Astrocyte (in vitro differentiated cells and primary cell): ENCODE data around the gene PTPRN2. TPM values are rescaled to one million over a fixed set of nuclear protein-coding genes. Genes with fewer than 3 reads are reported as not detected.

Experiments
- DNase-seq: peaks from one replicate; pipeline ENCODE4 v3.0.0-alpha.2; 2010; ENCODE audit warnings: low read depth
- FAIRE-seq: peaks from 2 replicates; lab custom pipeline; 2011; peaks lifted over from hg19 to GRCh38; lab: Jason Lieb, UNC
- H2AFZ ChIP-seq: 2 replicates; pipeline ENCODE4 v1.6.0; 2012; ENCODE audit warnings: low read depth, low read length, inconsistent platforms
- H3K27ac ChIP-seq: 2 replicates; pipeline ENCODE4 v1.5.1; 2011; ENCODE audit warnings: low read depth, low read length, inconsistent platforms
- H3K27me3 ChIP-seq: 2 replicates; pipeline ENCODE4 v1.6.0; 2011; ENCODE audit warnings: low read length, inconsistent platforms; ENCODE audit not compliant: insufficient read depth
- H3K36me3 ChIP-seq: 2 replicates; pipeline ENCODE4 v1.5.1; 2011; ENCODE audit warnings: low read length, inconsistent platforms; ENCODE audit not compliant: insufficient read depth
- H3K4me1 ChIP-seq: 2 replicates; pipeline ENCODE4 v1.5.1; 2011; ENCODE audit warnings: low read length, inconsistent platforms; ENCODE audit not compliant: insufficient read depth
- H3K4me2 ChIP-seq: 2 replicates; pipeline ENCODE4 v1.6.0; 2012; ENCODE audit warnings: low read length, inconsistent platforms
- H3K4me3 ChIP-seq: 2 replicates; pipeline ENCODE4 v1.5.1; 2011; ENCODE audit warnings: low read depth, mild to moderate bottlenecking, low read length, inconsistent platforms; ENCODE audit not compliant: insufficient read depth
- H3K79me2 ChIP-seq: 2 replicates; pipeline ENCODE4 v1.6.0; 2012; ENCODE audit warnings: mild to moderate bottlenecking, low read length, inconsistent platforms; ENCODE audit not compliant: insufficient read depth
- H3K9ac ChIP-seq: 2 replicates; pipeline ENCODE4 v1.6.0; 2012; ENCODE audit warnings: mild to moderate bottlenecking, low read length, inconsistent platforms
- H3K9me3 ChIP-seq: 2 replicates; pipeline ENCODE4 v1.5.1; 2012; ENCODE audit warnings: low read depth, mild to moderate bottlenecking, low read length, inconsistent platforms; ENCODE audit not compliant: insufficient read depth
- H4K20me1 ChIP-seq: 2 replicates; pipeline ENCODE4 v1.6.0; 2012; ENCODE audit warnings: low read length, inconsistent platforms; ENCODE audit not compliant: insufficient read depth
- H3K27ac Mint-ChIP-seq: one replicate; pipeline ENCODE4 v1.8.0; 2021; ENCODE audit warnings: mild to moderate bottlenecking, mixed read lengths; ENCODE audit not compliant: unreplicated experiment
- H3K27me3 Mint-ChIP-seq: one replicate; pipeline ENCODE4 v1.8.0; 2021; ENCODE audit warnings: low read depth, mixed read lengths; ENCODE audit not compliant: unreplicated experiment
- H3K36me3 Mint-ChIP-seq: one replicate; pipeline ENCODE4 v1.8.0; 2021; ENCODE audit warnings: low read depth, mixed read lengths; ENCODE audit not compliant: unreplicated experiment
- H3K4me1 Mint-ChIP-seq: one replicate; pipeline ENCODE4 v1.8.0; 2021; ENCODE audit warnings: low read depth, mixed read lengths; ENCODE audit not compliant: unreplicated experiment
- H3K4me3 Mint-ChIP-seq: one replicate; pipeline ENCODE4 v1.8.0; 2021; ENCODE audit warnings: mild to moderate bottlenecking, moderate library complexity, mixed read lengths; ENCODE audit not compliant: unreplicated experiment
- H3K9me3 Mint-ChIP-seq: one replicate; pipeline ENCODE4 v1.8.0; 2021; ENCODE audit warnings: mild to moderate bottlenecking, mixed read lengths; ENCODE audit not compliant: unreplicated experiment
- EZH2 ChIP-seq: IDR thresholded peaks from 2 replicates; pipeline ENCODE4 v1.6.1; 2012; ENCODE audit warnings: mild to moderate bottlenecking, low read length, inconsistent platforms; ENCODE audit not compliant: insufficient read depth
- total RNA-seq: library from RNA; stranded (reverse); gene quantifications from 2 replicates; pipeline ENCODE4 v1.2.1, GENCODE V29; 2021
- TF ChIP-seq, protein P1 (sequence below): IDR thresholded peaks from 2 replicates; pipeline ENCODE4 v1.5.1; 2011; ENCODE audit warnings: low read depth, mild to moderate bottlenecking, inconsistent platforms, low read length, moderate library complexity; ENCODE audit not compliant: insufficient read depth

The PTPRN2 gene
- total RNA-seq, 1 donor from 2014 or later: 0.09 TPM

DNA sequence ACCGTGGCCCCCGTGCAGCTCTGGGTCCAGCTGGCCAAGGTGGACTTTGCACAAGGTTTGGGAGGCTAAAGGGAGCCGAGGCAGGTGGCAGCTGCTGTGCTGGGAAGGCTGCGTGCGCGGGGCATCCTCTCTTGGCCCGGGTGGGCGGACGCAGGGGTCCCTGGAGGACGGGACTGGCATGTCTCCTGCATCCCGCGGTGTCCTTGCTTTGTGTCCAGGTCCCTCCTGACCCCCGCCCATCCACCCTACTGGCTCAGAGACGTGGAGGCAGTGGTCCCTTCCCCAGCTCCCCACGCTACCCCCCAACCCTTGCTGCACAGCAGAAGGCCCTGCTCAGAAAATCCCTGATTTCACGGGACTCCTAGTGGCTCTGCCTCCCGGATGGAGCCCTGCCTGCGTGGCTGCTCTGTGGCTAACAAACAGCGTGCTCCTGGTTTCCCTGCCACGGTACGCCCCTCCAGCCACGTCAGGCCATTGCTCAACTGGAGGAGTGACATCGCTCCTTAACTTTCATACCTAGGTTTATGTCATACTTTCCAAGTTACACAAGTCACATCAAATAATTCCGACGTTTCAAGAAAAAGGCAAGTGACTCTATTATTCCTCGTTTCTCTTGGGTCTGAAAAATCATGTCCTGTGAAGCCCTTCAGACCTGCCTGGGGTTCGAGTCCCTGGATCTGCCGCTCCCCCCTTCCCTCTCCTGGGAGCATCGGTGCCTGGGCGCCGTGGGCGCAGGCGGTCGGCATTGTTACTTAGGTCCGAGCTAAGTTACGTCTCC is 829.0 kb downstream of the PTPRN2 start:
- DNase-seq (no peak), FAIRE-seq (no peak)
- no peak overlapping the region for H3K4me3 Mint-ChIP-seq
- H3K4me1 Mint-ChIP-seq: no peaks in the 10 kb centered on the region
- Histone ChIP-seq H3K4me2 (no peak overlapping the region), H3K9me3 (no peaks in the 10 kb centered on the region), H2AFZ (no peak overlapping the region), H3K79me2 (no peaks in the 10 kb centered on the region), H3K9ac (no peak overlapping the region), H3K27me3 (no peaks in the 10 kb centered on the region), H3K4me3 (no peak overlapping the region), H3K4me1 (no peaks in the 10 kb centered on the region), H3K36me3 (no peaks in the 10 kb centered on the region), H3K27ac (no peak overlapping the region), H4K20me1 (no peaks in the 10 kb centered on the region)
- no peaks in the 10 kb centered on the region for H3K27me3 Mint-ChIP-seq
- no peak overlapping the region for H3K27ac Mint-ChIP-seq
- peaks cover 1% of the 10 kb centered on the region for H3K36me3 Mint-ChIP-seq
- peaks cover 22% of the 10 kb centered on the region for H3K9me3 Mint-ChIP-seq
- TF ChIP-seq, protein P1, sequence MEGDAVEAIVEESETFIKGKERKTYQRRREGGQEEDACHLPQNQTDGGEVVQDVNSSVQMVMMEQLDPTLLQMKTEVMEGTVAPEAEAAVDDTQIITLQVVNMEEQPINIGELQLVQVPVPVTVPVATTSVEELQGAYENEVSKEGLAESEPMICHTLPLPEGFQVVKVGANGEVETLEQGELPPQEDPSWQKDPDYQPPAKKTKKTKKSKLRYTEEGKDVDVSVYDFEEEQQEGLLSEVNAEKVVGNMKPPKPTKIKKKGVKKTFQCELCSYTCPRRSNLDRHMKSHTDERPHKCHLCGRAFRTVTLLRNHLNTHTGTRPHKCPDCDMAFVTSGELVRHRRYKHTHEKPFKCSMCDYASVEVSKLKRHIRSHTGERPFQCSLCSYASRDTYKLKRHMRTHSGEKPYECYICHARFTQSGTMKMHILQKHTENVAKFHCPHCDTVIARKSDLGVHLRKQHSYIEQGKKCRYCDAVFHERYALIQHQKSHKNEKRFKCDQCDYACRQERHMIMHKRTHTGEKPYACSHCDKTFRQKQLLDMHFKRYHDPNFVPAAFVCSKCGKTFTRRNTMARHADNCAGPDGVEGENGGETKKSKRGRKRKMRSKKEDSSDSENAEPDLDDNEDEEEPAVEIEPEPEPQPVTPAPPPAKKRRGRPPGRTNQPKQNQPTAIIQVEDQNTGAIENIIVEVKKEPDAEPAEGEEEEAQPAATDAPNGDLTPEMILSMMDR: no peak
- TF ChIP-seq EZH2: no peak

DNA sequence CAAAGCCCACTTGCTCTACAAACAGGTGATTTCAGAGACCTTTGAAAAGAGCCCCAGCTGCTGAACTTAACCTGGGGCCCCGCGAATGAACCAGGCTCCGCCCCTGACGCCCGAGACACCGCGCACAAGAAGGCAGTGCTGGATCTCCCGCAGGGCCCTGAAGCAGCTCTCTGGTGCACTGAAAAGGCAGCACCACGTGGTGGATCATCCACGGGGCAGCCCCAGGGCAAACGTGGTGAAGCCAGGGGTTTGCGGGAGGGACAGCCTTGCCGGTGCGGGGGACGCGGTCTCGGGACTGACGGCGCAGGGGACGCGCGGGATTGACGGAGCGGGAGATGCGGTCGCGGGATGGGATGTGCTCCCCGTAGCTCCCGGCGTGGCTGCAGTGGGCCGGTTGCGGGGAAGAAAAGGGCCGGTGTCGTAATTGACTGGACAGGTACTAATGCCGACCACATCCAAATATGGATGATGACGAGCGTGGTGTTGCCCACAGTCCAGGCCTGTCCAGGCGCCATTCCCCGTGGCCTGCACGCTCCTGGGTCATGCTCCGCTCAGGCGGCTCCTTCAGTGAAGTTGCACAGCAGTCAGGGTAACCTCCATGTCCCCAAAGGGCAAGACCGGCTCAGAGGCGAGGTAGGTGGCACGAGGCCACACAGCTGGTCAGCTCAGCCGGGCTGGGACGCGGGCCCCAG is 829.7 kb downstream of the PTPRN2 start:
- no peak overlapping the region for H3K4me2 ChIP-seq
- no peaks in the 10 kb centered on the region for H3K4me1 Mint-ChIP-seq
- peaks cover 20% of the 10 kb centered on the region for H3K9me3 Mint-ChIP-seq
- H3K79me2 ChIP-seq: no peaks in the 10 kb centered on the region
- H2AFZ ChIP-seq: no peak overlapping the region
- no peaks in the 10 kb centered on the region for H3K27me3 Mint-ChIP-seq
- H3K36me3 ChIP-seq: no peaks in the 10 kb centered on the region
- peaks cover 1% of the 10 kb centered on the region for H3K36me3 Mint-ChIP-seq
- no peak for TF ChIP-seq EZH2
- TF ChIP-seq, protein P1: no peak
- no peak for DNase-seq
- H3K9ac ChIP-seq: no peak overlapping the region
- H3K4me3 Mint-ChIP-seq: no peak overlapping the region
- H4K20me1 ChIP-seq: no peaks in the 10 kb centered on the region
- FAIRE-seq: no peak
- no peak overlapping the region for H3K27ac ChIP-seq
- H3K9me3 ChIP-seq: no peaks in the 10 kb centered on the region
- H3K4me1 ChIP-seq: no peaks in the 10 kb centered on the region
- H3K27ac Mint-ChIP-seq: no peak overlapping the region
- H3K27me3 ChIP-seq: no peaks in the 10 kb centered on the region
- H3K4me3 ChIP-seq: no peak overlapping the region

DNA sequence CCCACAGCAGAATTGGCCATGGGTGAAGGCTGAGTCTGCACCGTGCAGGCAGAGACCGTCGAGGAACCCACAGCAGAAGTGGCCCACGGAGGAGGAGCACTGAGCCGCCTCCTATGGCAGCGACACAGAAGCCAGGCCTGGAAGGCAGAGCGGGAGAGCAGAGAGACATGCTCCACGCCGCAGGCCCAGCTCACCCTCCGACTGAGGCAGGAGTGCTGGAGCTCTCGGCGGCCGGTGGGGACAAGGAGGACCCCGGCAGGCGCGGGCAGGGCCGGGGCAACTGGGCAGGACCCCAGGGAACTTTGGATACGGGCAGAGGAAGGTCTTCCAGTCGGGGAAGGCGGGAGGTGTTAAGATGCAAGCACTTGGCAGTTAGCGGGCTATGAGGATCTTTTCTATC is 830.4 kb downstream of the PTPRN2 start:
- no peak overlapping the region for H2AFZ ChIP-seq
- H3K9ac ChIP-seq: no peak overlapping the region
- Mint-ChIP-seq H3K4me3 (no peak overlapping the region), H3K27ac (no peak overlapping the region), H3K36me3 (peaks cover 1% of the 10 kb centered on the region), H3K27me3 (no peaks in the 10 kb centered on the region), H3K9me3 (peaks cover 26% of the 10 kb centered on the region), H3K4me1 (no peaks in the 10 kb centered on the region)
- FAIRE-seq: no peak
- H3K27ac ChIP-seq: no peak overlapping the region
- H3K79me2 ChIP-seq: no peaks in the 10 kb centered on the region
- H3K4me2 ChIP-seq: no peak overlapping the region
- H3K4me3 ChIP-seq: no peak overlapping the region
- H3K36me3 ChIP-seq: no peaks in the 10 kb centered on the region
- H4K20me1 ChIP-seq: no peaks in the 10 kb centered on the region
- H3K4me1 ChIP-seq: no peaks in the 10 kb centered on the region
- H3K9me3 ChIP-seq: no peaks in the 10 kb centered on the region
- DNase-seq: no peak
- no peaks in the 10 kb centered on the region for H3K27me3 ChIP-seq
- TF ChIP-seq, protein P1: no peak
- no peak for TF ChIP-seq EZH2
